ENCODE data around the gene SFXN3.

DNA sequence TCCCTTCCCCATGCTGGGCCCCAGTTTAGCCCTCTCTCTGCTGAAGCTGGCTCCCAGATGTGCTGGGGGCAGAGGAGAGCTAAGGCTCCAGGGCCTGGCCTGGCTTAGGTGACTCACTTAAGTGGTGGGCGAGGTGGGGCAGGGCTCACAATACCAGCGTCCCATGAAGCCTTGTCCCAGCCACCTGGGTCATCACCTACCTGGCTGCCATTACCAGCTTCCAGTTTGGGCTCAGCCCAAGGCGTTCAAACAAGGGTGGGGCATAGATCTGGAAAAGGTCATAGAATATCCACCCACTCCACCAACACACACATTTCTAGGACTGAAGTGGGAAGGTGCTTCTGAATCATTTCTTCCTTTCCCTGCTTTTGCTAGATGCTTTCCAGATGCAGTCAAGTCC, 39.1 kb downstream of the SFXN3 start:
- TF ChIP-seq JUND (IDR thresholded peaks at IDR 0.05; ENCODE audit: low read depth, low read length) (no peak), EZH2 (IDR thresholded peaks at IDR 0.05; ENCODE audit: borderline replicate concordance, control insufficient read depth, low read depth, low read length) (no peak), POLR2A (IDR thresholded peaks at IDR 0.05; ENCODE audit: low read depth, low read length) (no peak), HDAC2 (IDR thresholded peaks at IDR 0.05) (no peak), HCFC1 (IDR thresholded peaks at IDR 0.05; ENCODE audit: low read length) (no peak)
- TF ChIP-seq, protein P1, sequence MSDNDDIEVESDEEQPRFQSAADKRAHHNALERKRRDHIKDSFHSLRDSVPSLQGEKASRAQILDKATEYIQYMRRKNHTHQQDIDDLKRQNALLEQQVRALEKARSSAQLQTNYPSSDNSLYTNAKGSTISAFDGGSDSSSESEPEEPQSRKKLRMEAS (IDR thresholded peaks at IDR 0.05; ENCODE audit: low read depth, low read length), result no peak
